ENCODE data around the gene IRF4. TPM values are rescaled to one million over a fixed set of nuclear protein-coding genes. Genes with fewer than 3 reads are reported as not detected.

IRF4 gene
- total and polyA plus RNA-seq, 2 donors (not counting 3 experiments of a cell fraction or from before 2014, with no cell fraction given) = not detected

- TF ChIP-seq EZH2 (IDR thresholded peaks at IDR 0.05; ENCODE audit: borderline replicate concordance, low read depth, low read length, severe bottlenecking) (no peak), MAX (IDR thresholded peaks at IDR 0.05; ENCODE audit: insufficient read depth, insufficient read length) (no peak), GATA2 (IDR thresholded peaks at IDR 0.05; ENCODE audit: insufficient read depth, insufficient read length, low read depth, low read length) (no peak)
- BruUV-seq (replicated peaks) = no TSS peak
- DNase-seq (ENCODE audit: low read depth, low spot score) (no peak), FAIRE-seq (no peak)
- Histone ChIP-seq H3K4me1 (ENCODE audit: control insufficient read depth, extremely low read depth, insufficient read depth, low read length) (peaks cover 6% of the 10 kb centered on the region), H3K9me1 (replicated peaks; ENCODE audit: control insufficient read depth, extremely low read depth, insufficient read depth, low read length) (no peaks in the 10 kb centered on the region), H2AFZ (ENCODE audit: low read depth, low read length) (no peak overlapping the region), H4K20me1 (replicated peaks; ENCODE audit: control insufficient read depth, extremely low read depth, insufficient read depth, low read length) (no peaks in the 10 kb centered on the region), H3K36me3 (ENCODE audit: control insufficient read depth in 2 of 2, extremely low read depth in 1 of 2, insufficient read depth in 2 of 2, low read length in 2 of 2) (no peaks in the 10 kb centered on the region), H3K79me2 (ENCODE audit: control insufficient read depth, insufficient read depth, low read length) (no peaks in the 10 kb centered on the region), H3K4me2 (ENCODE audit: insufficient read depth, low read length) (no peak overlapping the region), H3K9ac (replicated peaks; ENCODE audit: extremely low read depth, insufficient read depth, low read length) (no peak overlapping the region), H3K4me3 (replicated peaks in 1 of 3; ENCODE audit: insufficient read depth in 1 of 3, low read depth in 1 of 3, low read length in 3 of 3) (no peak overlapping the region), H3K27me3 (ENCODE audit: control insufficient read depth in 2 of 2, insufficient read depth in 2 of 2, low read length in 2 of 2) (peaks cover 35 to 47% of the 10 kb centered on the region in 2 experiments), H3K9me3 (replicated peaks; ENCODE audit: control insufficient read depth, insufficient read depth, low read length) (no peaks in the 10 kb centered on the region), H3K27ac (ENCODE audit: insufficient read depth, low read depth, low read length) (no peak overlapping the region)
- intact Hi-C loops (cut with micrococcal nuclease) (no loop called here), dilution Hi-C loops (cut with MboI; ENCODE audit: extremely low pct_ligation_motif_present, low sequenced_read_pairs) (no loop called here)
- POLR2A ChIA-PET = no interaction called here
- CTCF ChIA-PET = interaction anchor here (1.2 kb wide), 1 partner anchor 13 kb away, joined by 4 read pairs; no protein-coding TSS in a partner anchor
Measured at GRCh38 chr6:395432-396125, 4.0 kb downstream of the IRF4 start.

GRCh38 chr6:396126-396520 is 4.6 kb downstream of the IRF4 start:
- ChIA-PET POLR2A (no interaction called here), CTCF (no interaction called here)
- Histone ChIP-seq H2AFZ (ENCODE audit: low read depth, low read length) (no peak overlapping the region), H3K4me1 (ENCODE audit: control insufficient read depth, extremely low read depth, insufficient read depth, low read length) (peaks cover 6% of the 10 kb centered on the region), H3K9me1 (replicated peaks; ENCODE audit: control insufficient read depth, extremely low read depth, insufficient read depth, low read length) (no peaks in the 10 kb centered on the region), H3K27me3 (ENCODE audit: control insufficient read depth in 2 of 2, insufficient read depth in 2 of 2, low read length in 2 of 2) (peaks cover 29 to 42% of the 10 kb centered on the region in 2 experiments), H3K36me3 (ENCODE audit: control insufficient read depth in 2 of 2, extremely low read depth in 1 of 2, insufficient read depth in 2 of 2, low read length in 2 of 2) (no peaks in the 10 kb centered on the region), H3K4me3 (replicated peaks in 1 of 3; ENCODE audit: insufficient read depth in 1 of 3, low read depth in 1 of 3, low read length in 3 of 3) (no peak overlapping the region), H3K9ac (replicated peaks; ENCODE audit: extremely low read depth, insufficient read depth, low read length) (no peak overlapping the region), H3K9me3 (replicated peaks; ENCODE audit: control insufficient read depth, insufficient read depth, low read length) (no peaks in the 10 kb centered on the region), H3K27ac (ENCODE audit: insufficient read depth, low read depth, low read length) (no peak overlapping the region), H3K79me2 (ENCODE audit: control insufficient read depth, insufficient read depth, low read length) (no peaks in the 10 kb centered on the region), H4K20me1 (replicated peaks; ENCODE audit: control insufficient read depth, extremely low read depth, insufficient read depth, low read length) (no peaks in the 10 kb centered on the region), H3K4me2 (ENCODE audit: insufficient read depth, low read length) (no peak overlapping the region)
- DNase-seq (ENCODE audit: low read depth, low spot score) = no peak
- no peak for FAIRE-seq
- dilution Hi-C loops (cut with MboI; ENCODE audit: extremely low pct_ligation_motif_present, low sequenced_read_pairs) (no loop called here), intact Hi-C loops (cut with micrococcal nuclease) (no loop called here)
- BruUV-seq (replicated peaks) = no TSS peak
- no peak for TF ChIP-seq CTCF (IDR thresholded peaks at IDR 0.05; ENCODE audit: extremely low read depth in 1 of 2, insufficient read depth in 1 of 2, low read depth in 1 of 2, low read length in 2 of 2)
- TF ChIP-seq MYC (IDR thresholded peaks at IDR 0.05; ENCODE audit: low read depth, low read length) = no peak
- no peak for TF ChIP-seq MAX (IDR thresholded peaks at IDR 0.05; ENCODE audit: insufficient read depth, insufficient read length)
- TF ChIP-seq JUN (IDR thresholded peaks at IDR 0.05; ENCODE audit: borderline replicate concordance, insufficient read depth, insufficient read length, low read depth) = no peak
- TF ChIP-seq FOS (IDR thresholded peaks at IDR 0.05; ENCODE audit: borderline replicate concordance, insufficient read depth, low read length) = no peak
- TF ChIP-seq GATA2 (IDR thresholded peaks at IDR 0.05; ENCODE audit: insufficient read depth, insufficient read length, low read depth, low read length) = no peak
- no peak for TF ChIP-seq POLR2AphosphoS5 (IDR thresholded peaks at IDR 0.05; ENCODE audit: insufficient read depth, low read depth, low read length)
- no peak for TF ChIP-seq EZH2 (IDR thresholded peaks at IDR 0.05; ENCODE audit: borderline replicate concordance, low read depth, low read length, severe bottlenecking)
- TF ChIP-seq POLR2A (IDR thresholded peaks at IDR 0.05; ENCODE audit: low read depth, low read length) = no peak
